Lung (tissue), 12 donors: ENCODE data around the gene C14orf119. TPM values are rescaled to one million over a fixed set of nuclear protein-coding genes. Genes with fewer than 3 reads are reported as not detected.
A peak's percentile ranks its signal among the peaks of the same experiment; 100 is the strongest.

Source experiments
- ATAC-seq: fragments of 200-7000 bp; cut with Tn5 transposase; one replicate; pipeline ENCODE4 v1.9.1; 2020; ENCODE audit warnings: moderate number of reproducible peaks; ENCODE audit not compliant: insufficient read depth, low FRiP score
- DNase-seq, 3 donors: peaks; one replicate each; pipeline ENCODE4 v3.0.0-alpha.2; 2013 to 2017
- H3K27ac ChIP-seq, 2 donors: one replicate each; pipeline ENCODE4 v1.5.1; 2013; ENCODE audit warnings: mild to moderate bottlenecking in 2 of 2, moderate library complexity in 2 of 2, control low read depth in 1 of 2, inconsistent platforms in 1 of 2, low read depth in 1 of 2, low read length in 1 of 2
- H3K27me3 ChIP-seq, 3 donors: one replicate each; pipeline ENCODE4 v1.5.1; 2013; ENCODE audit warnings: low read length in 2 of 3; ENCODE audit not compliant: control insufficient read depth in 3 of 3, insufficient read depth in 3 of 3
- H3K36me3 ChIP-seq, 4 donors: one replicate each; pipeline ENCODE4 v1.5.1; 2013; ENCODE audit warnings: low read length in 4 of 4, mild to moderate bottlenecking in 1 of 4, moderate library complexity in 1 of 4; ENCODE audit not compliant: control insufficient read depth in 4 of 4, insufficient read depth in 4 of 4
- H3K4me1 ChIP-seq, 5 donors: one replicate each; pipeline ENCODE4 v1.5.1; 2013; ENCODE audit warnings: low read length in 5 of 5, mild to moderate bottlenecking in 2 of 5, moderate library complexity in 1 of 5; ENCODE audit not compliant: control insufficient read depth in 5 of 5, insufficient read depth in 5 of 5
- H3K4me3 ChIP-seq: one replicate; pipeline ENCODE4 v1.5.1; 2013; ENCODE audit warnings: mild to moderate bottlenecking, control low read depth, moderate library complexity
- H3K9ac ChIP-seq, 2 donors: one replicate each; pipeline ENCODE4 v1.5.1; 2013; ENCODE audit warnings: low read length in 2 of 2, control low read depth in 1 of 2; ENCODE audit not compliant: insufficient read depth in 1 of 2
- H3K9me3 ChIP-seq, 4 donors: one replicate each; pipeline ENCODE4 v1.5.1; 2013; ENCODE audit warnings: low read length in 3 of 4, mild to moderate bottlenecking in 1 of 4, moderate library complexity in 1 of 4; ENCODE audit not compliant: control insufficient read depth in 4 of 4, insufficient read depth in 3 of 4
- CTCF ChIP-seq: IDR thresholded peaks from 2 replicates; pipeline ENCODE4 v1.5.1; 2012; ENCODE audit warnings: mild to moderate bottlenecking; ENCODE audit errors: control extremely low read depth, extremely low read depth
- WGBS, 2 donors: extraction: QIAGEN DNeasy Blood & Tissue Kit; methylation state at CpG; one replicate each; pipeline ENCODE4 v1.1.7; 2013; 5-methylcytosine and 5-hydroxymethylcytosine counted together
- polyA plus RNA-seq, 2 donors: library from polyadenylated mRNA; stranded (reverse); fragments of 200-250 nt; gene quantifications; one replicate each; pipeline ENCODE4 v1.2.1, GENCODE V29; 2013
- total RNA-seq, 2 donors: library from RNA; depleted of rRNA in 1 of 2; stranded (reverse); fragments of >200 nt in 1 of 2; gene quantifications; one replicate each; pipeline ENCODE4 v1.2.1, GENCODE V29; 2014 to 2021
- donor health status: control.
- donor health status: control.
- donor health status: Bipolar disorder and iron deficiency.
- donor health status: healthy.
- donor health status: DM: yes; HTN: yes; CAD: no.

Gene C14orf119
- total and polyA plus RNA-seq, 4 donors: 23.9 to 64.9 (median 41.4) TPM

- WGBS, 2 donors: 77 to 78% methylated on average over 79 to 85 of the region's 85 CpGs
- peaks cover 0 to 15% (median 10%) of the 10 kb centered on the region in 5 donors for H3K4me1 ChIP-seq
- H3K9me3 ChIP-seq: no peaks in the 10 kb centered on the region
- H3K27me3 ChIP-seq: no peaks in the 10 kb centered on the region
- no peak overlapping the region for H3K4me3 ChIP-seq
- H3K36me3 ChIP-seq: peaks cover 0 to 6% (median under 1%) of the 10 kb centered on the region in 4 donors
- DNase-seq (no peak), ATAC-seq (no peak)
- H3K9ac ChIP-seq: no peak overlapping the region
- TF ChIP-seq CTCF: no peak
- peak overlapping the region; percentile 29 to 51 for H3K27ac ChIP-seq
Measured at GRCh38 chr14:23047751-23048693, 47.3 kb upstream of the C14orf119 start.

- Histone ChIP-seq H3K36me3 (peaks cover 0 to 6% (median under 1%) of the 10 kb centered on the region in 4 donors), H3K4me1 (peaks cover 0 to 13% (median 9%) of the 10 kb centered on the region in 5 donors), H3K4me3 (no peak overlapping the region), H3K27ac (no peak overlapping the region), H3K9ac (no peak overlapping the region), H3K9me3 (no peaks in the 10 kb centered on the region), H3K27me3 (no peaks in the 10 kb centered on the region)
- DNase-seq: no peak
- ATAC-seq: no peak
- no peak for TF ChIP-seq CTCF
- 96 to 98% methylated on average over 9 of the region's 9 CpGs for WGBS, 2 donors
Measured at GRCh38 chr14:23049011-23049410, 46.3 kb upstream of the C14orf119 start.

- no peak for TF ChIP-seq CTCF
- Histone ChIP-seq H3K27me3 (no peaks in the 10 kb centered on the region), H3K4me3 (no peak overlapping the region), H3K9ac (no peak overlapping the region), H3K36me3 (peaks cover 0 to 6% (median under 1%) of the 10 kb centered on the region in 4 donors), H3K9me3 (no peaks in the 10 kb centered on the region), H3K4me1 (peaks cover 0 to 19% (median 0%) of the 10 kb centered on the region in 5 donors), H3K27ac (no peak overlapping the region)
- WGBS, 2 donors: 86 to 87% methylated on average over 5 of the region's 5 CpGs
- ATAC-seq (no peak), DNase-seq (no peak)
Measured at GRCh38 chr14:23051141-23052057, 43.9 kb upstream of the C14orf119 start.
